IPS-15b (cell line): Measurements from ENCODE around the gene L3MBTL3.

ENCODE experiments used
- H3K27me3 ChIP-seq: one replicate; pipeline ENCODE4 v1.6.1; 2013; ENCODE audit warnings: low read length; ENCODE audit not compliant: control insufficient read depth, insufficient read depth
- H3K36me3 ChIP-seq: one replicate; pipeline ENCODE4 v1.6.1; 2013; ENCODE audit warnings: low read length; ENCODE audit not compliant: control insufficient read depth, insufficient read depth
- H3K4me1 ChIP-seq: one replicate; pipeline ENCODE4 v1.6.1; 2013; ENCODE audit warnings: mild to moderate bottlenecking, low read length; ENCODE audit not compliant: control insufficient read depth, insufficient read depth
- H3K4me3 ChIP-seq: one replicate; pipeline ENCODE4 v1.5.1; 2013; ENCODE audit warnings: low read depth, low read length
- H3K9ac ChIP-seq: one replicate; pipeline ENCODE4 v1.6.1; 2013; ENCODE audit warnings: low read depth, mild to moderate bottlenecking, low read length
- H3K9me3 ChIP-seq: one replicate; pipeline ENCODE4 v1.6.1; 2013; ENCODE audit warnings: mild to moderate bottlenecking, low read length; ENCODE audit not compliant: control insufficient read depth, insufficient read depth

The L3MBTL3 gene

GRCh38 chr6:130032758-130033340 is 14.5 kb downstream of the L3MBTL3 start:
- Histone ChIP-seq H3K4me1 (no peaks in the 10 kb centered on the region), H3K9ac (no peak overlapping the region), H3K9me3 (no peaks in the 10 kb centered on the region), H3K36me3 (peaks cover 3% of the 10 kb centered on the region), H3K27me3 (no peaks in the 10 kb centered on the region), H3K4me3 (no peak overlapping the region)

GRCh38 chr6:130033949-130034348 is 15.6 kb downstream of the L3MBTL3 start:
- H3K9ac ChIP-seq: no peak overlapping the region
- no peak overlapping the region for H3K4me3 ChIP-seq
- no peaks in the 10 kb centered on the region for H3K9me3 ChIP-seq
- no peaks in the 10 kb centered on the region for H3K4me1 ChIP-seq
- peaks cover 3% of the 10 kb centered on the region for H3K36me3 ChIP-seq
- no peaks in the 10 kb centered on the region for H3K27me3 ChIP-seq

GRCh38 chr6:130034378-130035146 is 16.2 kb downstream of the L3MBTL3 start:
- no peaks in the 10 kb centered on the region for H3K9me3 ChIP-seq
- H3K4me3 ChIP-seq: no peak overlapping the region
- H3K4me1 ChIP-seq: no peaks in the 10 kb centered on the region
- no peaks in the 10 kb centered on the region for H3K27me3 ChIP-seq
- peaks cover 3% of the 10 kb centered on the region for H3K36me3 ChIP-seq
- no peak overlapping the region for H3K9ac ChIP-seq

- H3K27me3 ChIP-seq: no peaks in the 10 kb centered on the region
- H3K4me1 ChIP-seq: no peaks in the 10 kb centered on the region
- H3K9ac ChIP-seq: no peak overlapping the region
- no peak overlapping the region for H3K4me3 ChIP-seq
- no peaks in the 10 kb centered on the region for H3K9me3 ChIP-seq
- H3K36me3 ChIP-seq: peaks cover 3% of the 10 kb centered on the region
Observed at GRCh38 chr6:130035211-130035610, 16.8 kb downstream of the L3MBTL3 start.

GRCh38 chr6:130037207-130037811 is 18.9 kb downstream of the L3MBTL3 start:
- H3K4me1 ChIP-seq: no peaks in the 10 kb centered on the region
- no peaks in the 10 kb centered on the region for H3K36me3 ChIP-seq
- no peaks in the 10 kb centered on the region for H3K9me3 ChIP-seq
- no peaks in the 10 kb centered on the region for H3K27me3 ChIP-seq
- H3K4me3 ChIP-seq: no peak overlapping the region
- H3K9ac ChIP-seq: no peak overlapping the region

- Histone ChIP-seq H3K9ac (no peak overlapping the region), H3K9me3 (no peaks in the 10 kb centered on the region), H3K36me3 (no peaks in the 10 kb centered on the region), H3K4me1 (peaks cover 3% of the 10 kb centered on the region), H3K27me3 (no peaks in the 10 kb centered on the region), H3K4me3 (no peak overlapping the region)
Observed at GRCh38 chr6:130041594-130041993, 23.2 kb downstream of the L3MBTL3 start.

- H3K4me1 ChIP-seq: peaks cover 3% of the 10 kb centered on the region
Observed at GRCh38 chr6:130043344-130043743, 25.0 kb downstream of the L3MBTL3 start.

GRCh38 chr6:130045622-130046021 is 27.2 kb downstream of the L3MBTL3 start:
- H3K9ac ChIP-seq: no peak overlapping the region
- H3K4me1 ChIP-seq: peaks cover 3% of the 10 kb centered on the region
- H3K27me3 ChIP-seq: no peaks in the 10 kb centered on the region
- no peak overlapping the region for H3K4me3 ChIP-seq
- H3K36me3 ChIP-seq: no peaks in the 10 kb centered on the region
- no peaks in the 10 kb centered on the region for H3K9me3 ChIP-seq

More at GRCh38 chr6:130043344-130043743, 25.0 kb downstream of the L3MBTL3 start:
- no peaks in the 10 kb centered on the region for H3K9me3 ChIP-seq
- no peak overlapping the region for H3K9ac ChIP-seq
- H3K36me3 ChIP-seq: no peaks in the 10 kb centered on the region
- H3K27me3 ChIP-seq: no peaks in the 10 kb centered on the region
- H3K4me3 ChIP-seq: no peak overlapping the region

GRCh38 chr6:130046671-130047070 is 28.3 kb downstream of the L3MBTL3 start:
- no peak overlapping the region for H3K4me3 ChIP-seq
- H3K9ac ChIP-seq: no peak overlapping the region
- H3K9me3 ChIP-seq: no peaks in the 10 kb centered on the region
- H3K36me3 ChIP-seq: no peaks in the 10 kb centered on the region
- H3K4me1 ChIP-seq: peaks cover 3% of the 10 kb centered on the region
- no peaks in the 10 kb centered on the region for H3K27me3 ChIP-seq

- Histone ChIP-seq H3K27me3 (no peaks in the 10 kb centered on the region), H3K36me3 (no peaks in the 10 kb centered on the region), H3K9me3 (no peaks in the 10 kb centered on the region), H3K4me1 (peaks cover 3% of the 10 kb centered on the region), H3K4me3 (no peak overlapping the region), H3K9ac (no peak overlapping the region)
Observed at GRCh38 chr6:130047088-130047995, 29.0 kb downstream of the L3MBTL3 start.

- H3K4me3 ChIP-seq: no peak overlapping the region
- H3K9me3 ChIP-seq: no peaks in the 10 kb centered on the region
- no peaks in the 10 kb centered on the region for H3K36me3 ChIP-seq
- peaks cover 3% of the 10 kb centered on the region for H3K4me1 ChIP-seq
- H3K9ac ChIP-seq: no peak overlapping the region
- no peaks in the 10 kb centered on the region for H3K27me3 ChIP-seq
Observed at GRCh38 chr6:130050230-130050629, 31.8 kb downstream of the L3MBTL3 start.
